AG08396 (cell line): ENCODE measurements around the gene IQCK.

Experiments
- DNase-seq: peaks from one replicate; pipeline ENCODE4 v3.0.0; 2012; ENCODE audit warnings: low spot score, mixed read lengths

Gene IQCK

DNA sequence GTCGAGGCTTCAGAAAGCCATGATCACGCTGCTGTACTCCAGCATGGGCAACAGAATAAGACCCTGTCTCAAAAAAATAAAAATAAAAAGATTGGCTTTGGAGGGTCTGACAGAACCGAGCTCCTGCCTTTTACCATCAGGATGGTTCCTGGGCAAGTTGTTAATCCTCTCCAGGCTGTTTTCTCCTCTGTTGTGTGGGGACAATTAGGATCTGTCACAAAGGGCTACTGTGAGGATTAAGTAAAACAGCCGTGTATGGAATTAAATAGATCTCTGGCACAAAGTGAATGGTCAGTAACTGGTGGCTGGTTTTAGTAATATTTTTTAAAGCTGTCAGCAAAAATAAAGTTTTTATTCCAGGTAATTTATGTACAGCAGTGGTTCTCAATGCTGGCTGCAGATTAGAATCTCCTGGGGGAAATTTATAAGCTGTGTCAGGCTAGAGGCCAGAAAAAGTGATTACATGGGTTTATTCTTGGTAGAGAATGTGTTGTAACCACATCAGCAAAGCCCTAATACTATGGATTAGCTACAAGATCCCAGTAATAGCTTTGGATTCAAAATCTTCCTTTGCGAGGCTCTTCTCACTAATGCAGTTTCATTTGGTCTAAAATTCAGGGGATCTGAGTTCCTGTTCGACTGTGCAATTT is 119.4 kb downstream of the IQCK start:
- no peak for DNase-seq

DNA sequence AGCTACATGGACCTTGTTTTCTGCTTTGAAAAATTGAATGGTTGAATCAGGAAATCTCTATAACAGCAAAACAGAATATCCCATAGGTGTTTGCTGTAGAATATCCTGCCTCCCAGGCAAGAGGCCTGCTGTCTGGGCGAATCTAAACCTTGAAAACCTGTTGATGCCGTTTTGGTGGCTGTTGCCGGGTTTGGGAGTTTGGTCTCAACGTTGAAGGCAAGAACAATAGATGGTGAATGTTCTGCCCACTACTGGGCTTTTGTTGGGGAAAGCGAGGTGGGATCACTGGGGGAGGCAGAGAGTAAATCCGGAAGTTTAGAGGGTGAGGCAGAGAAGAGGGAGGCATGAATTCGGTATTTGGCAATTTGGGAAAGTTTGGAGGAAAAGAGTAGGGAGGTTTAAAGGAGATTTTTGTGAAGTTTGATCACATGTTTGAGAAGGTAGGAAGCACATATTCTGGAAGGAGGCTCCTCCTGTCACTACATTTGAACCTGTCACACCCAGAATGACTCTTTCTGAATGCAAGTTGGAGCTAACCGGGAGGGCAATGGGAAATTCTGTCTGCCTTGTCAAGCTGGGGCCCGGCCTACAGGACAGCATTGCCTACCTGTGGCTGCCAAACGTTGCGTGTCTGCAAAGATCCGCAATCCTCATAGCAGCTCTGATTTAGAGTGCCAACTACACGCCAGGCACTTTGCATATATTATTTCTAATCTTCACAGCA is 120.1 kb downstream of the IQCK start:
- DNase-seq: no peak

DNA sequence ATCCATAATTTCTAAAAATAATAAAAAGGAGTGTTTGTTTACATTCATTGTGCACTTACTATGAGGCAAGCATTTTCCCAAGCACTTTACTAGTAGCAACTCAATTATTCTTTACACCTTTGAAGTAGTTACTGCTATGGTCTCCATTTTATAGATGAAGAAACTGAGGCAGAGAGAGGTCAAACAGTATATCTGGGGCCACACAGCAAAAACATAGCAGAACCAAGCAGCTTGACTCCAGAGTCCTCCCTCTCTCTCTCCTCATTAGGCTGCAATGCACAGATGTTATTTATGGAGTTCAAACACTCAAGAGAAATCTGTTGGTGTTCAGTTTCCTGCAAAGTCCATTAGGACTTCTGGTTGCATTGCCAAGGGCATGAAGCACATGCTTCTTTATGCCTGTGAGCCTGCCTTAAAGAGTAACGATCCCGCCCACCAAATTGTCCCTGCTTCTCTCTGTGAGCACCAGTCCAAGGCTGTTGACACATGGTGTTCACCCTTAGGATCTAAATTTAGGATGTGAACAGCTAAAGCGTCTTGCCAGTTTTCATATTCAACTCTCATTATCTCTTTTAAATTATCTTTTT is 122.5 kb downstream of the IQCK start:
- DNase-seq: no peak

DNA sequence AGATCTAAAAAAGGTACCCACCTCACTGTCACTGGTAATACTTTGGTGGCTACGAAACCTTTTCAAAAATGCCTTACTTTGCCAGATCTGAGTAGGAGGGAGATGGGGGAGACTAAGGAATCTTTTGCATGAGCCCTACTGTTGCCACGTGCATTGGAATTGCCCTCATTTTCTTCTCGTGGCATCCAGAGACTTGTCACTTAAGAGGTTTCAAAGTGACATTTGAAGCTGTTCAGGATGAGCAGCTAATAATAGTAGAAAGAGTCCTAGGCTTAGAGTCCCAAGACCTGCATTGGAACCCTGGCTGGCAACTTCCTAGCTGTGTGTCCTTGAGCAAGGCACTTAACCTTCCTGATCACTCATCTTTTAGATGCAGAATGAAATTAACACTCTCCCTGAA is 123.1 kb downstream of the IQCK start:
- no peak for DNase-seq

DNA sequence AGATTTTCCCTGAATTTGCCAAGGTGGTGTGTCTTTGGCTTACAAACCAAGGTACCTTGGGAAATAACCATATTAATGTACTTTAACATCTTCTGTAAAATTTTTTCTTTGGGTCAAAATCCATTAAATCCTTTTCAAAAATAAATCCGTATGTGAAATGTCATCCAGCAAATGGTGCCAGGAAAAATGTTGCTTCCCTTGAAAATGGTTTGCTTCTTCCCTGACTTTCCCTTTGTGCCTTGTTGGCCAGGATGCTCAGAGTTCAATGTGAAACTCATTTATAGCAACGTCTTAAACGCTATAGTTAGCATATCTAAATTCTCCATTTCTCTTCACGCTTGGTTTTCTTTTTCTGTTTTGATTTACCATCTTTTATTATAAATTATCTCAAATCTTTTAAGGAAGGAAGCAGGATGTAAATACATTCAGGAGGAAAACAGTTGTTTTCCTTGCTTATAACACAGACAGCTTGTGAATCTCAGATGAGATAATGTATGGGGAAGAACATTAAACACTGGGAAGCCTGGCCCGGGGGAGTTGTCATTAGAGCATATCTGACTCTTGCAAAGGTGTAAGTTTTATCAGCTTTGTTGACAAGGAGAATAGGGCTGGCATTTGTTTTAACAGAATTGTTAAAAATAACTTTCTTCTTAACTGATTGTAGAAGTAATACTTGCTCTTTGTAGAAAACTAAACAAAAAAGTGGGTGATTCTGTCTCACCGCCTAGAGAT is 124.5 kb downstream of the IQCK start:
- DNase-seq: no peak

DNA sequence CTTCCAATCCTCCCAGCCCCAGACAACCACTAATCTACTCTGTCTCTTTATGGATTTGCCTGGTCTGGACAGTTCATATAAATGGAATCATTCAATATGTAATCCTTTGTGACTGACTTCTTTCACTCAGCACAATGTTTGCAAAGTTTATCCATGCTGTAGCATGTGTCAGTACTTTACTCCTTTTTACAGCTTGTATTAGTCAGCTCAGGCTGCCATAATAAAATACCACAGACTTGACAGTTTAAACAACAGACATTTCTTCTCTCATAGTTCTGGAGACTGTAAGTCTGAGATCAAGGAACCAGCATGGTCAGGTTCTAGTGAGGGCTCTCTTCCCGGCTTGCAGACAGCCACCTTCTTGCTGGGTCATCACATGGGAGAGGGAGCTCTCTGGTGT is 125.3 kb downstream of the IQCK start:
- no peak for DNase-seq

DNA sequence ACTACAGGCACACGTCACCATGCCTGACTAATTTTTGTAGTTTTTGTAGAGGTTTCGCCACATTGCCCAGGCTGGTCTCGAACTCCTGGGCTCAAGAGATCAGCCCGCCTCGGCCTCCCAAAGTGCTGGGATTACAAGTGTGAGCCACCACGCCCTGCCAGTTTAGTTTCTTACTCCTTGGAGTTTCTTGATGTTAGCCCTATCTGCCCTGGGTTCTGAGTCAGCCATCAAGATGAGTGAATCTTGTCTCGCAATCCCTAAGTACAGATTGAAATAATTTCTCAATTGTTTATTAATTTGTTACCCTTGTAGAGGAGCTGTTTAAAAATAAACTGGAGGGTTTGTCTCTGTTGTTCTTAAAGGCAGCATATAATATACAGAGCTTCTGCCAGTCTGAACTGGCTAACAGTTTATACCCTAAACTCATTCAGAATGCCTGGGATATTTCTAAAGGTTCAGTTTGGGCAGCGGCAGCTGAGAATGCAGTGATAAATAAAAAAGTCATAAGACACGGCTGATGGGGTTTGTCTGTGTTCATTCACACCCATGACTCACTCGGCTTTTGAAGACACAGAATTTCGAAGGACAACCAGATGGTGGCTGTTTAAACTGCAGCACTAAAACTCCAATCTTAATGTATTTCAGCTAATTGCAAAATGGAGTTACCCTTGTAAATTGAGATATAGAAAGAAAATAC is 127.0 kb downstream of the IQCK start:
- DNase-seq: peak; percentile 81

GRCh38 chr16:19846436-19846835 is 128.4 kb downstream of the IQCK start:
- DNase-seq: no peak

DNA sequence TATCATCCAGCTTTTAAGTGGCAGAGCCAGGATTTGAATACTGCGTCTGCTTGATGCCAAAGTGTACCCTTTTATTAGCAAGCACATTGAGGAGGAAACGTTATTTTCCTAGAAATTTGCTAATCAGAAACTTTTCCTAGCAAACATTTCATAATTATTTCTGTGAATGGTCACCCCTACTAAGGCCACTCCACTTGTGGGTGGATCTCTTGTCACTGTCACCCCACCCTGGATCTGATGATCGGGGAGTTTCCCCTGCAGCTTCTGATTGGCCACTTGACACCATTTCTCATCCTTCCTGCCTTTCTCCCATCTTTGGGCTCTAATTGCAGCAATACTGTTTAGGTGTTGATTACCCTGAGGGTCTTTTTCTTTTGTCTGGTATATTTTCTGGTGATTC is 130.7 kb downstream of the IQCK start:
- DNase-seq: no peak

GRCh38 chr16:19850131-19850817 is 132.2 kb downstream of the IQCK start:
- DNase-seq: no peak

GRCh38 chr16:19851476-19851875 is 133.4 kb downstream of the IQCK start:
- no peak for DNase-seq

GRCh38 chr16:19853132-19853741 is 135.2 kb downstream of the IQCK start:
- no peak for DNase-seq

- no peak for DNase-seq
These were observed 135.9 kb downstream of the IQCK start for GRCh38 chr16:19853742-19854542.

DNA sequence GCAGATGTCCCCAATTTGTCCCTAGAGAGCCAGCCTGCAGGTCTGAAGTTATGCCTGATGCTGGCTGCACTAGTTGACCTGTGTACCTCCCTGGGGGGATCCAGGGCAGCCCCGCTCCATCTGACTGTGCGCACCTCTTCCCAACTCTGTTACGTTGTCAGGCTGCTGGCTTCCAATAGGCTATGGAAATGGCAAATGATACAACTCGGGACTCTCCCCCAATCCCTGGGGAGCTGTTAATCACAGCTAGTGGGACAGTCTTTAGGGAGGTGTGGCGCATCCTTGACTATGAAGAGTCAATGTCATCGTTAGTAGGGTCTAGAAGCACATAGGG is 136.4 kb downstream of the IQCK start:
- no peak for DNase-seq

DNA sequence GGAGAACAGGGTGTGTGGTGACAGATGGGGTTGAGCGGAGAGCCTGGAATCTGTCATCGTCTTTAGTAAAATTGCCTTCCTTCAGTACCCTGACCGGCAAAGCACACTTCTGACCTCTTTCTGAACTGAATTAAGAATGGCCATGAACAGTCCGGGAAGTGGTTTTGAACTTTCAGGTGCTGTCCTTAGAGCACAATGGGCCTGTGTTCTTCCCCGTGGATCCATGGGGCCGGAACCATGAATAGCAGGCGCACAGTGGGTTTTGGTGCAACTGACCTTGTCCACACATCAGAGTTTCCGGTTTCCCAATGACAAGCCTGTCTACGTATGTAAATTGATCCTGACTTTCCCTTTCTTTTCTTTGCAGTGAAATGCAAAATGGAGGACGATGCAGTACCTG is 138.0 kb downstream of the IQCK start:
- no peak for DNase-seq

- no peak for DNase-seq
These were observed 139.7 kb downstream of the IQCK start for GRCh38 chr16:19857593-19858339.

DNA sequence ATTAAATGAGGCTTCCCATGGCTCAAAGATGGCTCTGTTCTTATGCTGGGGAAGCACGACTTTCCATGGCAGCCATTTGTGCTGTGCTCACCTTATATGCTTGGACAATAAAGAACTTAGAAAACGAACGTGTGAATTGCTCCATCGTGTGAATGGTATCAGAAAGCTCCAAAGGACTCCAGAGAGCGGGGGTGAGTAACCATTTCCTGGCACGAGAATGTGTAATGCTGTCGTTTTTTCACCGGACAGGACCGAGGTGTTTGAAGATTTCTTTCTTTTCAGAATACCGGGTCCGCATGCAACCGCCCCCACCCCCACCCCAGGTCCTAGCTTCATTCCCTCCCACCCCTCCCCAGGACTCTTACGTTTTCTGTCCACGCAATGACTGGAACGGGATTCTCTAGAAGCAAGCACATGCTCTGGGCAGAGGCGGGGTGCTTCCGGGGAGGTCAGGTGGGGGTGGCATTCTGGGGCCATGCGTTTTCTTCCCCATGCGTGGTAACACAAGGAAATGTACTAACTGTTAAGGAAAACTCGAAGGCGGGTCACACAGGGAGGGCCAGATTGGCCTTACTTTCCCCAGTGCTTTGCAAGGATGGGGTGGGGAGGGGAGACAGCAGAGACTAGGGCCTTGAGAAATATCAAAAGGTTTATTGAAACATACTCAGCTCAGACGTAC is 140.4 kb downstream of the IQCK start:
- no peak for DNase-seq

GRCh38 chr16:19859166-19859565 is 141.1 kb downstream of the IQCK start:
- no peak for DNase-seq

DNA sequence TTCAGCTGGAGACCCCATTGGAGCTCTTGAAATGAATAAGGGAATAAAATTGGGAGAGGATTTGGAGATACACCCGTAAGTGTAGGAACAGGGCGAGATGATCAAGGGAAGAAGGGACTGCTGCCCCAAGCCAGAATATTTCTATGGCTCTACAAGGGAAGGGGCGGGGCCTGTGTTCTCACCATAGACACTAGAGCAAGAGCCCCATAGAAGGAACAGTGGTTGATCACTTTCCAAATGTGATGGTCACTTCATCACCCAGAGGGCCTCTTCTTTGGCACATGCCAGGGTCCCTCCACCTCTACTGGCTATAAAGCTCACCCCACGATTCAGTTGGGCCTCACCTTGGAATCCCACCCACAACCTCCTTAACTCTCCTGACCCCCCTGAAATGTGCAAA is 141.5 kb downstream of the IQCK start:
- no peak for DNase-seq
